GM19468 (cell line): Measurements from ENCODE around the gene ZNF677.
"Not testable (repeated sequence)": the region's sequence is repeated elsewhere in the genome, so short reads cannot be mapped to it uniquely, and the experiment has no call there.

Source experiments
- ATAC-seq: cut with Tn5 transposase; IDR thresholded peaks from one replicate; pipeline ENCODE4 v1.9.1; 2021; ENCODE audit warnings: mild to moderate bottlenecking, moderate library complexity, moderate number of reproducible peaks; ENCODE audit not compliant: unreplicated experiment; ENCODE audit errors: extremely low read depth

Gene ZNF677

DNA sequence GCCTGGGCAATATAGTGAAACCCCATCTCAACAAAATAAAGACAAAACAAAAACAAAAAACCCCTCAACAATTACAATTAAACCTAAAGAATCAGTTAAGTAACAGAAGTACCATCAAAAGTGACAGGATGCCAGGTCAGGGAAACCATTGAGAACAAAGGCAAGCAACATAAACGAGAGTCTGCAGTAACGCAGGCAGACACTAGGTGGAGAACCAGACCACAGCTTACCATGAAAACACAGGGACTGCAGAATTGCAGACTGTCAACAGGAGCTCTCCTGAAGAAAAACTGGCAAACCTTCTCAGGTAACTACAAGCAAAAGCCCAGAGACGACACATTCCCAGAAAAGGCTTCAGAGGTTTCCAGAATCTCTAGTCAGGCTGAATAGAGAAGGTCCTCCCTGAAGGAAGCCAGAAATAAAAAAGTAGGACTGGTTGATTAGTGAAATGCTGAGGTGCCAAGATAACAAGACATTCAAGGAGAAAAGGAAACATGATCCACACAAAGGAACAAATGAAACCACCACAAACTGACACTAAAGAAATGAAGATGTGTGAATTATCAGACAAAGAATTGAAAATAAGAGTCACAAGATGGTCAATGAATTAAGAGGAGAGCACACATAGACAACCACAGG, 59.3 kb downstream of the ZNF677 start:
- no peak for ATAC-seq

DNA sequence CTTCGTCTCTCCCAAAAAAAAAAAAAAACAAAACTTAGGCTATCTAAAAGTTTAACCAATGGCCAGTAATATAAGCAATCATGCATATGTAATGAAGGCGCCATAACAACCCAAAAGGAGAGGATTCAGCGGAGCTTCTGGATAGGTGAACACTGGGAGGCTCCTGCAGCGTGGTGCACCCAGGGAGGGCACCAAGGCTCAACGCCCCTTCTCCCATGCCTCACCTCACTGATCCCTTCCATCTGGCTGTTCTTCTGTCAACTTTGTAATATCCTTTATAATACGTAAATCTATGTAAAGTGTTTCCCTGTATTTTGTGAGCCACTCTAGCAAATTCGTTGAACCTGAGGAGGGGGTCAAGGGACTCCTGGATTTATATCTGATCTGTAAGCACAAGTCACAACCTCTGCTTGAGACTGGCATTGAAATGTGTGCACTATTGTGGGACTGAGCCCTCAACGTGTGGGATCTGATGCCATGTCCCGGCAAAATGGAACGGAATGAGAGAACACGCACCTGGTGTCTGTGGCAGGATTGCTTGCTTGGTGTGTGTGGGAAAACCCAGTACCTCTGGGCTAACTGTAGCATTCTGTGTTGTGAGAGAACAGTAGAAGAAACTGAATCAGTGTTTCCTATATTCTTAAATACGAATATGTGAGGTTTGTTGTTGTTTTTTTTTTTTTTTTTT, 61.0 kb downstream of the ZNF677 start:
- no peak for ATAC-seq

DNA sequence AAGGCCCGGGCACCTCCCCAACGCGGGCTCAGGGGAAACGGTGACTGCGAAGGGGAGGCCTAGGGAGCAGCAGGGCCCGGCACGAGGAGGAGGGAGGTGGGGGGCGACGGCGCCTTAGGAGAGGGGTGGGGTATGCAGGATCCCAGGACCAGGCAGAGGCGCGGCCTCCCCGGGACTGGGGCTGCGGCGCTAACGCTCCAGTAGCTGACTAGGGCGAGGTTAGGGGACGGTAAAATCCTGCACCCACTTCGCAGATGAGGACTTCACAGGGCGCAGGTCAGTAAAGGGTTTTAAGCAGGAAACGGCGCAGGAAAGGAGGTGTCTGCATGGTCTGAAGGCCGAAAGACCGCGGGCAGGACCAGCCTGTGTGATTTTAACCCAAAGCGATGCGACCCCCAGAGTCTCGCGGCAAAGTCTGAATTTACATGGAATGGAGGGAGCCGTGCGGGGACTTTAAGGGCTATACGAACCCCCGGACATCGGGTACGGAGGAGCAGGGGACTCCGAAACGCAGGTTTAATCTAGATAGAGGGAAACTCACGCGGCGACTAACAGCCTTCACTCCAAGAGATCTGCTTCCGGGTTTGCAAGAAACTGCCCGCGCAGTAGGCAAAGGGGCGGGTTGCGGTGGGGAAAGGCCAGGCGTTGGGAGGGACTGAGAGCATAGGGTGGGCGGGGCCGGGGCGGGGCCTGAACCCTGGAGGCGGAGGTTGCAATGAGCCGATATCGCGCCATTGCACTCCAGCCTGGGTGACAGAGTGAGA, 61.7 kb downstream of the ZNF677 start, which contains the start of gene ZNF665:
ZNF665 (minus strand) TSS at position 588 of the 764 bp plus-strand sequence. CDS start 10,460 bp downstream, outside the sequence.
- ATAC-seq: no peak

DNA sequence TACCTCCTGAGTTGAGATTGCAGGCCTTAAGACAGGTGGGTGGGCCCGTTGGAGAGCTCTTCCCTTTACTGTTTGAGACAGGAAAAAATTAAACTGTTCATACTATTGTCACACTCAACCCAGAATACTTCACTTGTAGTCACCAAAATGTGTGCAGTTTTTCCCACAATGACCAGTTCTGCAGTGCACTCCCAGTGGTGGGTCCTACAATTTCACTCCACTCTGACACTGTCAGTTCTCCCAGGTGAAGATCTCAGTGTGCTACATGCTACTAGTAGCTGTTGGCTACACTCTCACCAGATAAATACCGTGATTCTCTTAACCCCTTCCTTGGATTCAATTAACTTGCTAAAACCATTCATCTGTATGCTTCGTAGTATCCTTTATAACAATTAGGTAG, 64.4 kb downstream of the ZNF677 start:
- no peak for ATAC-seq

DNA sequence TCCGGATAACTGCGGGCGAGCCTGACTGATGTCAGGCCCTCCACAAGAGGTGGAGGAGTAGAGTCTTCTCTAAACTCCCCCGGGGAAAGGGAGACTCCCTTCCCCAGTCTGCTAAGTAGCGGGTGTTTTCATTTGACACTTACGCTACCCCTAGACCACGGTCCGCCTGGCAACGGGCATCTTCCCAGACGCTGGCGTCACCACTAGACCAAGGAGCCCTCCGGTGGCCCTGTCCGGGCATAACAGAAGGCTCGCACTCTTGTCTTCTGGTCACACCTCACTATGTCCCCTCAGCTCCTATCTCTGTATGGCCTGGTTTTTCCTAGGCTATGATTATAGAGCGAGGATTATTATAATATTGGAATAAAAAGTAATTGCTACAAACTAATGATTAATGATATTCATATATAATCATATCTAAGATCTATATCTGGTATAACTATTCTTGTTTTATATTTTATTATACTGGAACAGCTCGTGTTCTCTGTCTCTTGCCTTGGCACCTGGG, 64.9 kb downstream of the ZNF677 start:
- ATAC-seq: not testable (repeated sequence)
